ENCODE data around the gene ATP6V1D.

- TF ChIP-seq CTCF (IDR thresholded peaks at IDR 0.05; ENCODE audit: low read length) (no peak), EZH2 (IDR thresholded peaks at IDR 0.05; ENCODE audit: borderline replicate concordance, low read length) (no peak)
Observed at GRCh38 chr14:67395876-67396189, 36.2 kb upstream of the ATP6V1D start.

Data from OCI-LY1 (cell line).